Colonic mucosa (tissue), 4 donors: ENCODE measurements around the gene CCNL1. TPM values are rescaled to one million over a fixed set of nuclear protein-coding genes. Genes with fewer than 3 reads are reported as not detected.

Source experiments
- DNase-seq: peaks from one replicate; pipeline ENCODE4 v3.0.0-alpha.2; 2020
- H3K27ac ChIP-seq: fragments of 200-600 bp; one replicate; pipeline ENCODE4 v1.8.0; 2021
- H3K27me3 ChIP-seq: fragments of 200-600 bp; one replicate; pipeline ENCODE4 v1.8.0; 2021
- H3K36me3 ChIP-seq: fragments of 200-600 bp; one replicate; pipeline ENCODE4 v1.8.0; 2021
- H3K4me1 ChIP-seq: fragments of 200-600 bp; one replicate; pipeline ENCODE4 v1.8.0; 2021; ENCODE audit warnings: mild to moderate bottlenecking
- H3K4me3 ChIP-seq: fragments of 200-600 bp; one replicate; pipeline ENCODE4 v1.8.0; 2021
- H3K9ac ChIP-seq, 2 donors: one replicate each; pipeline ENCODE4 v1.7.0; 2013; ENCODE audit warnings: control low read depth in 2 of 2, low read depth in 2 of 2, low read length in 2 of 2
- H3K9me3 ChIP-seq: fragments of 200-600 bp; one replicate; pipeline ENCODE4 v1.8.0; 2021
- CTCF ChIP-seq: fragments of 200-600 bp; IDR thresholded peaks from one replicate; pipeline ENCODE4 v1.8.0; 2022; ENCODE audit warnings: antibody characterized with exemption, mild to moderate bottlenecking
- intact Hi-C: fragments of 100-400 bp; cut with DNase I; formaldehyde crosslinking; loops from one replicate; pipeline ENCODE4 v1.14.1; 2022
- total RNA-seq, 2 donors: library from RNA; stranded (reverse); fragmentation: NEBNext Ultra II Directional in 1 of 2; extraction: Animal tissue kit (Norgen Biotek cat#: 25700) in 1 of 2; gene quantifications; one replicate each; pipeline ENCODE4 v1.2.1, GENCODE V29; 2021
- donor health status: healthy.
- donor health status: DM: no; HTN: no; CAD: no.
- donor health status: DM: no; HTN: no; CAD: no.

CCNL1 gene
- total RNA-seq, 2 donors from 2014 or later = 76.4 to 103 TPM

GRCh38 chr3:157107644-157108133, 52.3 kb downstream of the CCNL1 start:
- H3K4me1 ChIP-seq = no peaks in the 10 kb centered on the region
- H3K36me3 ChIP-seq = no peaks in the 10 kb centered on the region
- intact Hi-C loops = no loop called here
- no peaks in the 10 kb centered on the region for H3K9me3 ChIP-seq
- no peaks in the 10 kb centered on the region for H3K27me3 ChIP-seq
- DNase-seq = no peak
- no peak overlapping the region for H3K27ac ChIP-seq
- H3K9ac ChIP-seq = no peak overlapping the region
- no peak overlapping the region for H3K4me3 ChIP-seq
- no peak for TF ChIP-seq CTCF

- no peak overlapping the region for H3K27ac ChIP-seq
- no peaks in the 10 kb centered on the region for H3K27me3 ChIP-seq
- no peaks in the 10 kb centered on the region for H3K9me3 ChIP-seq
- H3K4me1 ChIP-seq = no peaks in the 10 kb centered on the region
- H3K36me3 ChIP-seq = no peaks in the 10 kb centered on the region
- TF ChIP-seq CTCF = no peak
- H3K9ac ChIP-seq = no peak overlapping the region
- no peak for DNase-seq
- intact Hi-C loops = no loop called here
- no peak overlapping the region for H3K4me3 ChIP-seq
Observed at GRCh38 chr3:157107037-157107436, 52.9 kb downstream of the CCNL1 start.

GRCh38 chr3:157104928-157105652, 54.9 kb downstream of the CCNL1 start:
- Histone ChIP-seq H3K9me3 (no peaks in the 10 kb centered on the region), H3K4me1 (no peaks in the 10 kb centered on the region), H3K4me3 (no peak overlapping the region), H3K9ac (no peak overlapping the region), H3K36me3 (no peaks in the 10 kb centered on the region), H3K27ac (no peak overlapping the region), H3K27me3 (no peaks in the 10 kb centered on the region)
- intact Hi-C loops = no loop called here
- no peak for DNase-seq
- no peak for TF ChIP-seq CTCF

- no peak overlapping the region for H3K4me3 ChIP-seq
- H3K9ac ChIP-seq = no peak overlapping the region
- no peaks in the 10 kb centered on the region for H3K9me3 ChIP-seq
- H3K4me1 ChIP-seq = no peaks in the 10 kb centered on the region
- intact Hi-C loops = no loop called here
- no peak overlapping the region for H3K27ac ChIP-seq
- DNase-seq = no peak
- no peaks in the 10 kb centered on the region for H3K27me3 ChIP-seq
- no peak for TF ChIP-seq CTCF
- no peaks in the 10 kb centered on the region for H3K36me3 ChIP-seq
Observed at GRCh38 chr3:157104521-157104920, 55.4 kb downstream of the CCNL1 start.

GRCh38 chr3:157103860-157104259, 56.1 kb downstream of the CCNL1 start:
- no peaks in the 10 kb centered on the region for H3K27me3 ChIP-seq
- H3K9ac ChIP-seq = peak overlapping the region in 1 of 2 donors; percentile 2
- intact Hi-C loops = no loop called here
- DNase-seq = no peak
- no peaks in the 10 kb centered on the region for H3K9me3 ChIP-seq
- no peak overlapping the region for H3K27ac ChIP-seq
- H3K4me3 ChIP-seq = no peak overlapping the region
- no peaks in the 10 kb centered on the region for H3K4me1 ChIP-seq
- no peaks in the 10 kb centered on the region for H3K36me3 ChIP-seq
- TF ChIP-seq CTCF = no peak
